GM12878 (cell line): Measurements from ENCODE around the gene SNRNP35. TPM values are rescaled to one million over a fixed set of nuclear protein-coding genes. Genes with fewer than 3 reads are reported as not detected.

Source experiments
- ATAC-seq: fragments of 200-7000 bp; cut with Tn5 transposase; 3 replicates; pipeline ENCODE4 v1.9.1; 2020; ENCODE audit warnings: mild to moderate bottlenecking, moderate library complexity
- Bru-seq: library from RNA; stranded (reverse); fragments of 400-500 nt; gene quantifications from one replicate; lab custom pipeline; 2021; lab: Mats Ljungman, UMichigan
- BruChase-seq, 2 experiments: library from RNA; stranded (reverse); fragments of 400-500 nt; gene quantifications; one replicate each; lab custom pipeline; 2021; lab: Mats Ljungman, UMichigan
- BruUV-seq: library from RNA; stranded (reverse); fragments of 400-500 nt; replicated peaks from 2 replicates; lab custom pipeline; 2021; lab: Mats Ljungman, UMichigan
- CTCF ChIA-PET: fragments of 300-600 bp; sonication (Branson Sonifier 250); formaldehyde crosslinking; extraction: SDS; loops from one replicate; lab custom pipeline; 2021; ENCODE audit warnings: inconsistent platforms; lab: Yijun Ruan, JAX
- POLR2A ChIA-PET: fragments of 350-600 bp; formaldehyde crosslinking; extraction: SDS; loops from one replicate; lab custom pipeline; 2021; ENCODE audit warnings: inconsistent platforms; lab: Charles Lee
- RAD21 ChIA-PET: fragments of 300-600 bp; sonication (Branson Sonifier 250); formaldehyde crosslinking; loops from one replicate; lab custom pipeline; 2023; ENCODE audit warnings: antibody characterized with exemption; ENCODE audit not compliant: unreplicated experiment; lab: Charles Lee
- SMC1A ChIA-PET: fragments of 300-600 bp; sonication (Branson Sonifier 250); formaldehyde crosslinking; loops from one replicate; lab custom pipeline; 2023; ENCODE audit not compliant: unreplicated experiment, uncharacterized antibody; lab: Charles Lee
- DNase-seq: peaks from one replicate; pipeline ENCODE4 v3.0.0-alpha.2; 2011; ENCODE audit warnings: low read depth, low spot score
- FAIRE-seq: peaks from 3 replicates; lab custom pipeline; 2011; peaks lifted over from hg19 to GRCh38; lab: Jason Lieb, UNC
- H2AFZ ChIP-seq: 2 replicates; pipeline ENCODE4 v1.6.0; 2011; ENCODE audit warnings: low read depth, low read length, control low read depth; ENCODE audit not compliant: control insufficient read depth
- H3K27ac ChIP-seq: 2 replicates; pipeline ENCODE4 v1.5.1; 2011; ENCODE audit warnings: control low read depth; ENCODE audit not compliant: control insufficient read depth, insufficient read depth
- H3K27me3 ChIP-seq, 2 experiments: replicated peaks in 1 of 2; 2 replicates each; pipeline versions ENCODE4 v1.6.0 to v1.6.1; 2011; ENCODE audit warnings: low read length in 1 of 2; ENCODE audit not compliant: control insufficient read depth in 2 of 2, insufficient read depth in 2 of 2
- H3K36me3 ChIP-seq, 2 experiments: 2 replicates each; pipeline ENCODE4 v1.5.1; 2011; ENCODE audit warnings: low read length in 1 of 2; ENCODE audit not compliant: control insufficient read depth in 2 of 2, insufficient read depth in 2 of 2
- H3K4me1 ChIP-seq: 2 replicates; pipeline ENCODE4 v1.6.1; 2011; ENCODE audit warnings: mild to moderate bottlenecking, low read length, moderate library complexity, mixed read lengths; ENCODE audit not compliant: control insufficient read depth, insufficient read depth
- H3K4me2 ChIP-seq: 2 replicates; pipeline ENCODE4 v1.6.0; 2011; ENCODE audit warnings: control low read depth; ENCODE audit not compliant: control insufficient read depth, insufficient read depth
- H3K4me3 ChIP-seq: fragments of 200-600 bp; sonication (generic); 2 replicates; pipeline ENCODE4 v1.5.1; 2016
- H3K79me2 ChIP-seq: 2 replicates; pipeline ENCODE4 v1.6.0; 2011; ENCODE audit warnings: low read length; ENCODE audit not compliant: control insufficient read depth, insufficient read depth
- H3K9ac ChIP-seq: 2 replicates; pipeline ENCODE4 v1.8.0; 2011; ENCODE audit warnings: low read length, control low read depth, mixed read lengths; ENCODE audit not compliant: control insufficient read depth, insufficient read depth
- H3K9me3 ChIP-seq: replicated peaks from 3 replicates; pipeline ENCODE4 v1.5.1; 2011; ENCODE audit warnings: mild to moderate bottlenecking, low read length; ENCODE audit not compliant: control insufficient read depth, insufficient read depth
- H4K20me1 ChIP-seq: 2 replicates; pipeline ENCODE4 v1.6.0; 2011; ENCODE audit not compliant: control insufficient read depth, insufficient read depth
- BMI1 ChIP-seq: fragments of 450-650 bp; IDR thresholded peaks from 2 replicates; pipeline ENCODE4 v1.6.1; 2016; ENCODE audit warnings: mild to moderate bottlenecking, moderate library complexity, borderline replicate concordance
- EED ChIP-seq: sonication (generic); IDR thresholded peaks from 2 replicates; pipeline ENCODE4 v1.6.1; 2016; ENCODE audit warnings: antibody characterized with exemption, low read depth
- MYC ChIP-seq: IDR thresholded peaks from 2 replicates; pipeline ENCODE4 v1.6.1; 2011; ENCODE audit warnings: mild to moderate bottlenecking, low read length, moderate library complexity, inconsistent platforms; ENCODE audit not compliant: insufficient read depth, insufficient replicate concordance, insufficient read length, severe bottlenecking
- RELA ChIP-seq: fragments of 450-650 bp; IDR thresholded peaks from 2 replicates; pipeline ENCODE4 v1.8.0; 2014; ENCODE audit warnings: borderline replicate concordance; ENCODE audit not compliant: partially characterized antibody
- ZBTB40 ChIP-seq: fragments of 450-650 bp; IDR thresholded peaks from 2 replicates; pipeline ENCODE4 v1.6.1; 2016; ENCODE audit warnings: mild to moderate bottlenecking, moderate library complexity, borderline replicate concordance
- WGBS: methylation state at CpG from one replicate; pipeline ENCODE4 v1.1.6; 2016; ENCODE audit warnings: low lambda C conversion rate; ENCODE audit not compliant: insufficient replicate concordance, insufficient coverage; ENCODE audit errors: missing lambda C conversion rate; 5-methylcytosine and 5-hydroxymethylcytosine counted together
- in situ Hi-C: fragments of 300-500 bp; cut with MboI; formaldehyde crosslinking; loops from 9 replicates; pipeline ENCODE4 v1.14.3; 2018; ENCODE audit warnings: mixed read lengths
- intact Hi-C: fragments of 100-400 bp; cut with micrococcal nuclease; formaldehyde crosslinking; loops from one replicate; pipeline ENCODE4 v1.14.2; 2022; ENCODE audit not compliant: unreplicated experiment
- long read RNA-seq, 2 experiments: library from polyadenylated mRNA; unstranded; transcript quantifications; one replicate each; pipeline ENCODE4 v2.0.0, GENCODE V29; 2019 to 2020
- polyA minus RNA-seq, 3 experiments: library from RNA; depleted of rRNA, polyadenylated mRNA; stranded (reverse); fragments of >200 nt; gene quantifications; 2 replicates each; pipeline ENCODE4 v1.2.3, GENCODE V29; 2011
- polyA plus RNA-seq, 11 experiments: library from polyadenylated mRNA; depleted of rRNA in 4 of 11; unstranded in 6 of 11; stranded (reverse) in 5 of 11; fragments of >200 nt; fragmentation: Nextera tagmentation in 4 of 11; fragmentation: Illumina TruSeq in 1 of 11; extraction: Ambion mirVana in 4 of 11; extraction: Trizol in 1 of 11; gene quantifications; 1 replicate in 1 of 11; 2 replicates in 10 of 11; pipeline versions ENCODE4 v1.2.1 to v1.2.3, GENCODE V29; 2011 to 2016; ENCODE audit warnings: inconsistent platforms in 2 of 11, missing spikeins in 2 of 11, low read depth in 1 of 11
- total RNA-seq, 4 experiments: library from RNA; depleted of rRNA in 3 of 4; stranded (reverse); fragments of >200 nt in 3 of 4; fragmentation: Illumina TruSeq in 1 of 4; extraction: Trizol in 1 of 4; gene quantifications; 2 replicates each; pipeline versions ENCODE4 v1.2.1 to v1.2.3, GENCODE V29; 2013 to 2021
- TF ChIP-seq, protein P1 (sequence below): fragments of 450-650 bp; IDR thresholded peaks from 2 replicates; pipeline ENCODE4 v1.6.1; 2017; ENCODE audit warnings: mild to moderate bottlenecking, moderate library complexity

SNRNP35 gene, protein sequence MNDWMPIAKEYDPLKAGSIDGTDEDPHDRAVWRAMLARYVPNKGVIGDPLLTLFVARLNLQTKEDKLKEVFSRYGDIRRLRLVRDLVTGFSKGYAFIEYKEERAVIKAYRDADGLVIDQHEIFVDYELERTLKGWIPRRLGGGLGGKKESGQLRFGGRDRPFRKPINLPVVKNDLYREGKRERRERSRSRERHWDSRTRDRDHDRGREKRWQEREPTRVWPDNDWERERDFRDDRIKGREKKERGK
- total RNA-seq (2013; cell fraction: nucleolus; rRNA removed) = 62.6 and 65.9 TPM in 2 replicates
- total RNA-seq (2014; rRNA removed) (23.6 and 27.2 TPM in 2 replicates), total RNA-seq (2014; rRNA removed; fragmentation: Illumina TruSeq; extraction: Trizol) (36.3 and 37.0 TPM in 2 replicates), total RNA-seq (2021) (17.7 and 21.6 TPM in 2 replicates), polyA plus RNA-seq (2011; rRNA removed) (22.0 and 22.6 TPM in 2 replicates), polyA plus RNA-seq (2014; fragmentation: Illumina TruSeq; extraction: Trizol) (41.0 and 46.9 TPM in 2 replicates), polyA plus RNA-seq (2014; fragmentation: Nextera tagmentation; extraction: Ambion mirVana) (10 to 100 TPM; 25.0 to 49.6 TPM), polyA plus RNA-seq (2014; rRNA removed) (28.7 and 33.1 TPM in 2 replicates), polyA plus RNA-seq (2016; fragmentation: Nextera tagmentation; extraction: Ambion mirVana) (10 to 100 TPM; 27.0 to 31.0 TPM), polyA minus RNA-seq (2011; rRNA and poly(A)+ RNA removed) (16.5 and 19.9 TPM in 2 replicates), Bru-seq, nascent RNA (percentile 86 among the genes with signal in this experiment), BruChase-seq, experiment 1, labeled RNA remaining after a 6-hour chase (percentile 85 among the genes with signal in this experiment), BruChase-seq, experiment 2, labeled RNA remaining after a 2-hour chase (percentile 87 among the genes with signal in this experiment)
- polyA plus RNA-seq (2011; ENCODE audit: low read depth) = 14.9 TPM
- polyA plus RNA-seq (2011; cell fraction: cytosol; rRNA removed) = 18.9 and 20.0 TPM in 2 replicates
- 12.5 and 19.1 TPM in 2 replicates for polyA plus RNA-seq (2011; cell fraction: nucleus; rRNA removed)
- polyA plus RNA-seq (2012) = 24.5 and 39.2 TPM in 2 replicates
- 9.1 and 11.5 TPM in 2 replicates for polyA minus RNA-seq (2011; cell fraction: cytosol; rRNA and poly(A)+ RNA removed)
- polyA minus RNA-seq (2011; cell fraction: nucleus; rRNA and poly(A)+ RNA removed) = 12.3 and 26.5 TPM in 2 replicates
- long read RNA-seq, experiment 1, transcript SNRNP35-203 (2 exons, 1,975 nt) = major isoform, 11 of 17 reads
- long read RNA-seq, experiment 1, partial matches to known transcripts = 1 of 17 reads
- long read RNA-seq, experiment 1, other reads (novel, unspliced or antisense) = 3 of 17 reads
- long read RNA-seq, experiment 2, transcript SNRNP35-203 (2 exons, 1,975 nt) = major isoform, 47 of 55 reads
- long read RNA-seq, experiment 2, partial matches to known transcripts = 0 of 55 reads
- long read RNA-seq, experiment 2, other reads (novel, unspliced or antisense) = 8 of 55 reads

DNA sequence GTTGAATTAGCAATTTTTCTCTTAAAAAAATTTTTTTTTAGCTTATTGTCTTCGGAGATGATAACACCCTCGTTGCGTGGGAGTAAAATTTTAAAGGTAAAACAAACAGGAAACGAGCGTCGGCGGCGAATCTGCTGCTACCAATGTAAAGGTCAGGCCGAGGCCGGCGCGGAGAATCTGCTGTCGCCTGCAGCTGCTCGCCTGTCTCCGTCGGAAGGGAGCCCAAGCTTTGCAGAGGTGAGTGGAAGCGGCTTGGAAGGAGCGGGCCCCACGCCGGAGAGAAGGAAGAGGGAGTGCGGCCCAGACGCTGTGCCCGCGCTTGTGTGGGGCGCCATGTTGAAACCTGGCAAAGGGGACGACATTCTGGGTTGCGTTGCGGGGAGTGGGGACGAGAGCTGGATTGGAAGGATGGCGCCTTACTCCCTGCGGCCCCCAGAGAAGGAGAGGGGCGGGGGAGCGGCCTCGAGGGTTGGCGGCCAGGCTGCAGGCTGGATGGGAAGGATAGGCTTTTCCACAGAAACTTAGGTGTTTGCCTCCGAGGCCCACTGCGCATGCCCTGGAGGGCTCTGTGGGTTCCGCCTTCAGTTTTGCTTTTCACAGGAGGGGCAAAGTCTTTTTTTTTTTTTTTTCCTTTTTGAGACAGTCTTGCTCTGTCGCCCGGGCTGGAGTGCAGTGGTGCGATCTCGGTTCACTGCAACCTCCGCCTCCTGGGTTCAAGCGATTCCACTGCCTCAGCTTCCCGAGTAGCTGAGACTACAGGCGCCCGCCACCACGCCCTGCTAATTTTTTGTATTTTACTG lies at the start of gene SNRNP35:
SNRNP35 (plus strand) TSS at position 160 of the 800 bp plus-strand sequence. CDS start 7,402 bp downstream, outside the sequence.
- SMC1A ChIA-PET = interaction anchor here (1.0 to 4.8 kb wide), 10 partner anchors 9 to 125 kb away, joined by 3 to 48 read pairs (median 6); partner anchors contain the start of genes KMT5A and RILPL2
- H3K79me2 ChIP-seq = peaks cover 31% of the 10 kb centered on the region
- no peaks in the 10 kb centered on the region for H3K9me3 ChIP-seq
- peaks cover 4% of the 10 kb centered on the region; the same call in 1 of the 2 replicates for H3K4me1 ChIP-seq
- H3K27me3 ChIP-seq = no peaks in the 10 kb centered on the region
- H3K4me2 ChIP-seq = peak within 1 kb of the TSS; percentile 79
- peak within 1 kb of the TSS; percentile 91 for H2AFZ ChIP-seq
- RAD21 ChIA-PET = interaction anchor here (0.6 to 4.1 kb wide), 9 partner anchors 9 to 1036 kb away, joined by 3 to 48 read pairs (median 3); partner anchors contain the start of genes RILPL2 and SBNO1
- FAIRE-seq (peak; percentile 92), DNase-seq (peak; percentile 69), ATAC-seq (peak; percentile 85)
- H3K36me3 ChIP-seq = no peaks in the 10 kb centered on the region
- H3K9ac ChIP-seq = peak within 1 kb of the TSS; percentile 99
- no peaks in the 10 kb centered on the region for H4K20me1 ChIP-seq
- TSS peak; percentile 87 for BruUV-seq
- H3K27ac ChIP-seq = peak within 1 kb of the TSS; percentile 99
- POLR2A ChIA-PET = interaction anchor here (0.6 to 4.6 kb wide), 10 partner anchors 12 to 93 kb away, joined by 3 to 33 read pairs (median 6); partner anchors contain the start of genes KMT5A and RILPL2
- H3K4me3 ChIP-seq = peak within 1 kb of the TSS; percentile 87
- intact Hi-C loops = loop anchor here (1.0 to 2.0 kb wide), 4 partner anchors 23 to 93 kb away; no protein-coding TSS in a partner anchor
- CTCF ChIA-PET = interaction anchor here (0.5 to 1.7 kb wide), 9 partner anchors 23 to 145 kb away, joined by 3 to 4 read pairs (median 3); partner anchors contain the start of gene KMT5A
- WGBS = under 1% methylated on average over 47 of the region's 48 CpGs
- in situ Hi-C loops = no loop called here
- TF ChIP-seq EED = peak; percentile 73
- peak; percentile 86 for TF ChIP-seq ZBTB40
- TF ChIP-seq, protein P1, sequence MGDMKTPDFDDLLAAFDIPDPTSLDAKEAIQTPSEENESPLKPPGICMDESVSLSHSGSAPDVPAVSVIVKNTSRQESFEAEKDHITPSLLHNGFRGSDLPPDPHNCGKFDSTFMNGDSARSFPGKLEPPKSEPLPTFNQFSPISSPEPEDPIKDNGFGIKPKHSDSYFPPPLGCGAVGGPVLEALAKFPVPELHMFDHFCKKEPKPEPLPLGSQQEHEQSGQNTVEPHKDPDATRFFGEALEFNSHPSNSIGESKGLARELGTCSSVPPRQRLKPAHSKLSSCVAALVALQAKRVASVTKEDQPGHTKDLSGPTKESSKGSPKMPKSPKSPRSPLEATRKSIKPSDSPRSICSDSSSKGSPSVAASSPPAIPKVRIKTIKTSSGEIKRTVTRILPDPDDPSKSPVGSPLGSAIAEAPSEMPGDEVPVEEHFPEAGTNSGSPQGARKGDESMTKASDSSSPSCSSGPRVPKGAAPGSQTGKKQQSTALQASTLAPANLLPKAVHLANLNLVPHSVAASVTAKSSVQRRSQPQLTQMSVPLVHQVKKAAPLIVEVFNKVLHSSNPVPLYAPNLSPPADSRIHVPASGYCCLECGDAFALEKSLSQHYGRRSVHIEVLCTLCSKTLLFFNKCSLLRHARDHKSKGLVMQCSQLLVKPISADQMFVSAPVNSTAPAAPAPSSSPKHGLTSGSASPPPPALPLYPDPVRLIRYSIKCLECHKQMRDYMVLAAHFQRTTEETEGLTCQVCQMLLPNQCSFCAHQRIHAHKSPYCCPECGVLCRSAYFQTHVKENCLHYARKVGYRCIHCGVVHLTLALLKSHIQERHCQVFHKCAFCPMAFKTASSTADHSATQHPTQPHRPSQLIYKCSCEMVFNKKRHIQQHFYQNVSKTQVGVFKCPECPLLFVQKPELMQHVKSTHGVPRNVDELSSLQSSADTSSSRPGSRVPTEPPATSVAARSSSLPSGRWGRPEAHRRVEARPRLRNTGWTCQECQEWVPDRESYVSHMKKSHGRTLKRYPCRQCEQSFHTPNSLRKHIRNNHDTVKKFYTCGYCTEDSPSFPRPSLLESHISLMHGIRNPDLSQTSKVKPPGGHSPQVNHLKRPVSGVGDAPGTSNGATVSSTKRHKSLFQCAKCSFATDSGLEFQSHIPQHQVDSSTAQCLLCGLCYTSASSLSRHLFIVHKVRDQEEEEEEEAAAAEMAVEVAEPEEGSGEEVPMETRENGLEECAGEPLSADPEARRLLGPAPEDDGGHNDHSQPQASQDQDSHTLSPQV = no peak
- TF ChIP-seq MYC = peak; percentile 48
- TF ChIP-seq BMI1 = no peak
- peak; percentile 24 for TF ChIP-seq RELA
